ENCODE data around the gene RAB1A.
"Not testable (repeated sequence)": the region's sequence is repeated elsewhere in the genome, so short reads cannot be mapped to it uniquely, and the experiment has no call there.

Gene RAB1A

GRCh38 chr2:65159261-65159660, 29.4 kb upstream of the RAB1A start:
- no peaks in the 10 kb centered on the region for H3K79me2 ChIP-seq (ENCODE audit: control insufficient read depth, low read length)
- 0 out of 2 replicates have a peak overlapping the region, but pooled peaks have one; percentile 38 for H3K4me2 ChIP-seq (ENCODE audit: low read length)
- H3K27ac ChIP-seq (ENCODE audit: low read depth, low read length) = peak overlapping the region; percentile 36; the same call in 1 of the 2 replicates
- H3F3A ChIP-seq (ENCODE audit: control insufficient read depth, insufficient read depth) = peaks cover 12% of the 10 kb centered on the region
- TF ChIP-seq EZH2phosphoT487 (IDR thresholded peaks at IDR 0.05; ENCODE audit: borderline replicate concordance, low read length) (no peak), CTCF (IDR thresholded peaks at IDR 0.05; ENCODE audit: low read depth, low read length, poor library complexity, severe bottlenecking) (no peak)
- no peaks in the 10 kb centered on the region for H3K36me3 ChIP-seq (ENCODE audit: control insufficient read depth, low read length)
- no peaks in the 10 kb centered on the region for H3K9me2 ChIP-seq (replicated peaks; ENCODE audit: control insufficient read depth, low read length)
- H3K4me3 ChIP-seq (ENCODE audit: low read length) = no peak overlapping the region
- no peaks in the 10 kb centered on the region for H4K20me1 ChIP-seq (ENCODE audit: control insufficient read depth, insufficient read depth, low read depth, low read length)
- no peaks in the 10 kb centered on the region for H3K27me3 ChIP-seq (ENCODE audit: control insufficient read depth, low read length)
- no peaks in the 10 kb centered on the region for H3K9me3 ChIP-seq (ENCODE audit: control insufficient read depth, insufficient read depth, low read length)
- H3K4me1 ChIP-seq (ENCODE audit: control insufficient read depth, low read length) = peaks cover 58% of the 10 kb centered on the region

- peaks cover 58% of the 10 kb centered on the region for H3K4me1 ChIP-seq (ENCODE audit: control insufficient read depth, low read length)
Measured at GRCh38 chr2:65158557-65158956, 28.7 kb upstream of the RAB1A start.

GRCh38 chr2:65157856-65158255, 27.9 kb upstream of the RAB1A start:
- not testable (repeated sequence) for H3K4me3 ChIP-seq (ENCODE audit: low read length); H3K79me2 ChIP-seq (ENCODE audit: control insufficient read depth, low read length); H4K20me1 ChIP-seq (ENCODE audit: control insufficient read depth, insufficient read depth, low read depth, low read length); H3K36me3 ChIP-seq (ENCODE audit: control insufficient read depth, low read length); H3K9me3 ChIP-seq (ENCODE audit: control insufficient read depth, insufficient read depth, low read length); H3K27ac ChIP-seq (ENCODE audit: low read depth, low read length); H3K4me2 ChIP-seq (ENCODE audit: low read length); H3F3A ChIP-seq (ENCODE audit: control insufficient read depth, insufficient read depth); H3K27me3 ChIP-seq (ENCODE audit: control insufficient read depth, low read length); H3K9me2 ChIP-seq (replicated peaks; ENCODE audit: control insufficient read depth, low read length)
- H3K4me1 ChIP-seq (ENCODE audit: control insufficient read depth, low read length) = peaks cover 52% of the 10 kb centered on the region

More at GRCh38 chr2:65158557-65158956, 28.7 kb upstream of the RAB1A start:
- no peaks in the 10 kb centered on the region for H4K20me1 ChIP-seq (ENCODE audit: control insufficient read depth, insufficient read depth, low read depth, low read length)
- no peaks in the 10 kb centered on the region for H3K9me3 ChIP-seq (ENCODE audit: control insufficient read depth, insufficient read depth, low read length)
- H3K27me3 ChIP-seq (ENCODE audit: control insufficient read depth, low read length) = no peaks in the 10 kb centered on the region
- H3K79me2 ChIP-seq (ENCODE audit: control insufficient read depth, low read length) = no peaks in the 10 kb centered on the region
- H3K9me2 ChIP-seq (replicated peaks; ENCODE audit: control insufficient read depth, low read length) = no peaks in the 10 kb centered on the region
- no peak overlapping the region for H3K4me2 ChIP-seq (ENCODE audit: low read length)
- no peak overlapping the region for H3K4me3 ChIP-seq (ENCODE audit: low read length)
- no peak for TF ChIP-seq EZH2phosphoT487 (IDR thresholded peaks at IDR 0.05; ENCODE audit: borderline replicate concordance, low read length)
- no peak for TF ChIP-seq CTCF (IDR thresholded peaks at IDR 0.05; ENCODE audit: low read depth, low read length, poor library complexity, severe bottlenecking)
- peaks cover 7% of the 10 kb centered on the region for H3F3A ChIP-seq (ENCODE audit: control insufficient read depth, insufficient read depth)
- no peaks in the 10 kb centered on the region for H3K36me3 ChIP-seq (ENCODE audit: control insufficient read depth, low read length)
- H3K27ac ChIP-seq (ENCODE audit: low read depth, low read length) = no peak overlapping the region

- Histone ChIP-seq H3K79me2 (ENCODE audit: control insufficient read depth, low read length) (no peaks in the 10 kb centered on the region), H3K36me3 (ENCODE audit: control insufficient read depth, low read length) (no peaks in the 10 kb centered on the region), H3K4me2 (ENCODE audit: low read length) (no peak overlapping the region), H3F3A (ENCODE audit: control insufficient read depth, insufficient read depth) (peaks cover 7% of the 10 kb centered on the region), H3K9me3 (ENCODE audit: control insufficient read depth, insufficient read depth, low read length) (no peaks in the 10 kb centered on the region), H3K27me3 (ENCODE audit: control insufficient read depth, low read length) (no peaks in the 10 kb centered on the region), H3K4me3 (ENCODE audit: low read length) (no peak overlapping the region), H3K9me2 (replicated peaks; ENCODE audit: control insufficient read depth, low read length) (no peaks in the 10 kb centered on the region), H3K27ac (ENCODE audit: low read depth, low read length) (no peak overlapping the region), H3K4me1 (ENCODE audit: control insufficient read depth, low read length) (peaks cover 38% of the 10 kb centered on the region), H4K20me1 (ENCODE audit: control insufficient read depth, insufficient read depth, low read depth, low read length) (no peaks in the 10 kb centered on the region)
- TF ChIP-seq EZH2phosphoT487 (IDR thresholded peaks at IDR 0.05; ENCODE audit: borderline replicate concordance, low read length) (no peak), CTCF (IDR thresholded peaks at IDR 0.05; ENCODE audit: low read depth, low read length, poor library complexity, severe bottlenecking) (no peak)
Measured at GRCh38 chr2:65156041-65156440, 26.1 kb upstream of the RAB1A start.

Measured in DOHH2 (cell line).